Stimulated activated CD4-positive, alpha-beta T cell treated with anti-CD3 and anti-CD28 coated beads, Interleukin-12 subunit alpha, Interleukin-12 subunit beta, amount 100 ng/mL, for 48 hours (primary cell): ENCODE results near the gene UBE3C.
"Not testable (repeated sequence)": the region's sequence is repeated elsewhere in the genome, so short reads cannot be mapped to it uniquely, and the experiment has no call there.

ENCODE experiments used
- DNase-seq, 3 donors: peaks; one replicate each; pipeline ENCODE4 v3.0.0-alpha.2; 2020; ENCODE audit warnings: low read depth in 2 of 3, low spot score in 1 of 3

The UBE3C gene

DNA sequence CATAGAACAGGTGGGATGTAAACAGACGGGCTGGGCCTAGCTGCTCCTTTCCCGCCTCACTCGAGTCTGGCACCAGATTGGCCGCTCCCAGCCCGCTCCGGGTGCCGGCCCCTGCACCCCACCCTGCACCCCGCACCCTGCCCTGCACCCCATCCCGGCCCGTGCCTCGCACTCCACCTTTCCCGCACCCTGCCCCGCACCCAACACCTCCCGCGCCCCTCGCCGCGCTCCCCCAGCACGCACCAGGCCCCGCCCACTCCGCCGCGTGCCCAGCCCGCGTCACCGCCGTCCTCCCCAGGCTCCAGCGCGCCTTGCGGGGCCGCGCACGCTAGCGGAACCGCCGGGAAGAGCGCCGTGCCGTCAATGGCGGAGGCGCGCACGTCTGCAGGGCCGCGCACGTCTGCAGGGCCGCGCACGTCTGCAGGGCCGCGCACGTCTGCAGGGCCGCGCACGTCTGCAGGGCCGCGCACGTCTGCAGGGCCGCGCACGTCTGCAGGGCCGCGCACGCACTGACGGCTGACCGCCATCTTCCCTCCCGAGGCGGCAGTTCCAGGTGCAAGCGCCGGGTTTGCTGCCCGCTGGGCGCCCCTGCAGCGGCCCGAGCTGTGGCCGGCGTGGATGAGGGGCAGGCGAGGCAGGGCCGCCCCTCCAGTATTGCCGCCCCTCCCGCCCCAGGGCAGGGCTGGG is at the start of gene UBE3C:
UBE3C (plus strand) TSS at position 503 of the 687 bp plus-strand sequence. CDS start 347 bp downstream, outside the sequence.
- peak; percentile 81 to 88 (median 83) for DNase-seq

DNA sequence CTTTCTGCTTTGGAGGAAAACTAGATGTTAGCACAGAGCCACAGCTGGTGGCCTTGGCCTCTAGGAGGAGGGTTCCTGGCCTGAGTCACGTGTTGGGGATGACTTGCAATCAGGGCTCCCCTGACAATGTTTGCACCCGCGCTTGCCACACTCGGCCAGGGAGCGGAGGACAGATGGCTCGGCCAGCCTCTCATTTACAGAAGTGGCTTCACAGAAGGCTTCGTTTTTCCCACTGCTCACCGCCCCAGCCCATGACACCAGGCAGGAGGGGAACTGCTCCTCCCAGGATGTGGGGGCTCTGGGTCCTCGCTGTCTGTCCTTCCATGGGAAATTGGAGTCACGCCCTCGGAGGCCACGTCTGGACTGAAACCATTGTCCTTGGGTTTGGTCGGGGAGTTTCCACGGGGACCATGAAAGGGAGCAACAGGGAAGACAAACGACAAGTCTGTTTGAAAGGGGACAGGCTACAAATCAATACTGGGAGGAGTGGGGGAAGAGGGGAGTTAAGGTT is 49.6 kb upstream of the UBE3C start:
- no peak for DNase-seq

DNA sequence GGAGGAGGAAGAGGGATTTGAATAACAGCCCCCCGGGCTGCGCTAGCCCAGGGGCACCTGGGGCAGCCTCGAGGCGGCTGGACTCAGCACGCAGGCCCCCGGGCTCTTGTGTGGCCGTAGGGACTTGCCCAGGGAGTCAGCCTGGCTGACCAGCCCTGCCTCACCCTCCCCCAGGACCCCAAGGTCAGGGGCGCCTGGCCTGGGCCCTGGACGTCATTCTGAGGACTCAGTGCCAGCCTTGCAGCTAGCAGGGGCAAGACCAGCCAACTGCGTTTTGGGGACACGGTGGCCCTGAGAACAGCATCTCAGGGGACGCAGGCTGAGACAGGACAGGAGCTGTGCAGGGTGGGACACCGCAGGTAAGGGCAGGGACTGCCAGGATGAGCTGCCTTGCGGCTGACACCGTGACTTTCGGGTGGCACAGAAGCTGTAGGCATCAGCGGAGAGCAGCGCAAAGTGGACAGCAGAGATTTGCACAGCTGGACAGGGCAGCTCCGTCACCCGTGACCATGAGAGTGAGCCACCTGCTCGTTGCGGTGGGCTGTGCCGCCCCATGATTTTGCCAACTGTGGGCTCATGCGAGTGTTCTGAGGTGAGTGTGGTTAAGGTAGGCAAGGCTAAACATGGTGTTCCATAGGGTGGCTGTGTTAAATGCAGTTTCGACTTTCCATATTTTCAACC is 48.1 kb upstream of the UBE3C start:
- no peak for DNase-seq

DNA sequence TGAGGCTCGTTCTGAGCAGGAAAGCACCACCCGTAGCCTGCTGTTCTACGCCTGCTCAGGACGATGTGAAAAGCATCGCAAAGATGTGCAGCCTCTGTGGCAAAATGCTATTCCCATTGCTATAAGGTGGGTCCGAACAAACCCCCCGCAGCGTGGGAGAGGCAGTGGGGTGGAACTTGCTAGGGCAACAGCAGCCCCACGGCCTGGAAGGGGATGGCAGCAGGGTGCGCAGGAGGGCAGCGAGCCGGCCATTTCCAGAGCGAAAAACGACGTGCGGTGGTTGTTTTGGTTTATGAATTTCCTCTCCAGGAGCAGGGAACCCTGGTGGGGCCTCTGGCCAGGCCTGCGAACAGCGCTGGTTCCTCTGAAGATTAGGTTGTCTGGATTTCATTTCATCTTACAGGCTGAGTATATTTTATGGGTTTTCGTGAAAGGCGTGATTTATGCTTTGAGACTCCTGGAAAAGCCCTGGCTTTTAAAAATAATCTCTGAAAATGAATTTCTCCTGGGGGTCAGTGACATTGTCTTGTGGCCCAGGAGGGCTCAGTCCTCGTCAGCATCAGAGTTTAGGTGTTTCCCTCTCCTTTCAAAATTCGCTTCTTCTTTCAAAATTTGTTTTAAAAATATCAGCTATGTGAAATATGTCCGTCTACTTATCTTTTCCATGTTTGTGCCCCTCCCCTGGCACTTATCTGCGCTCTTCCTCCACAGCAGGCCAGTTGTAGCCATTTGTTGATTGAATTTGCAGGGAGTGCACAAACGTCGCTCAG is 42.3 kb upstream of the UBE3C start:
- DNase-seq, result no peak

DNA sequence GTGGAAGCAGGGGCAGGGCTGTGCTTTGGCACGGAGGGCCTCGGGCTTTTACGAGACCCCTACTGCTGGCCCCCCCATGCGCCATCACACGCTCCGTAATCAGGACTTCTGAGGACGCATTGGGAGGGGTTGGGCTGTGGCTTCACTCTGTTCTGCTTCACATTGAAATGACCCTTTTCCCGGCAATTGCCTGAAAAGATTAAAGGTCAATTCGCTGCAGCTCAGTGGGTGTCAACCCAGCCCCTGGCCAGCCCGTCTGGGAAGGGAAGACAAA is 41.7 kb upstream of the UBE3C start:
- no peak for DNase-seq

DNA sequence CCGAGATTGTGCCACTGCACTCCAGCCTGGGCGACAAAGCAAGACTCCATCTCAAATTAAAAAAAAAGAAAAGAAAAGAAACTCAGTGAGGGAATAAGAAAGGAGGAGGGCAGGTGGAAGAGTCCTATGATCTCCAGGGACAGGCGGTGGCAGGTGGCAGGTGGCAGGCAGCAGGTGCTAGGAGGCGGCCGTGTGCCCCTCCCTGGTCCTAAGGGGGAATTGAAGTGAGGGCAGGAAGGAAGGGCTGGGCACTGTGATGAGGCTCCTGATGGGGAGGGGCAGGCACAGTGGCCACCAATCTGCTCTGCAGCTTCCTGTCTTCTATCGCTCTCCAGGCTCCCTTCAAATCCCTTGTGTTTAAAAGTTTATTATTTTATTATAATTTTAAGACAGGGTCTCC is 41.2 kb upstream of the UBE3C start:
- no peak for DNase-seq

DNA sequence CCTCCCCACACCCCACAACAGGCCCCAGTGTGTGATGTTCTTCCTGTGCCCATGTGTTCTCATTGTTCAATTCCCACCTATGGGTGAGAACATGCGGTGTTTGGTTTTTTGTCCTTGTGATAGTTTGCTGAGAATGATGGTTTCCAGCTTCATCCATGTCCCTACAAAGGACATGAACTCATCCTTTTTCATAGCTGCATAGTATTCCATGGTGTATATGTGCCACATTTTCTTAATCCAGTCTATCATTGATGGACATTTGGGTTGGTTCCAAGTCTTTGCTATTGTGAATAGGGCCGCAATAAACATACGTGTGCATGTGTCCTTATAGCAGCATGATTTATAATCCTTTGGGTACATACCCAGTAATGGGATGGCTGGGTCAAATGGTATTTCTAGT is 38.7 kb upstream of the UBE3C start:
- DNase-seq, result not testable (repeated sequence)

DNA sequence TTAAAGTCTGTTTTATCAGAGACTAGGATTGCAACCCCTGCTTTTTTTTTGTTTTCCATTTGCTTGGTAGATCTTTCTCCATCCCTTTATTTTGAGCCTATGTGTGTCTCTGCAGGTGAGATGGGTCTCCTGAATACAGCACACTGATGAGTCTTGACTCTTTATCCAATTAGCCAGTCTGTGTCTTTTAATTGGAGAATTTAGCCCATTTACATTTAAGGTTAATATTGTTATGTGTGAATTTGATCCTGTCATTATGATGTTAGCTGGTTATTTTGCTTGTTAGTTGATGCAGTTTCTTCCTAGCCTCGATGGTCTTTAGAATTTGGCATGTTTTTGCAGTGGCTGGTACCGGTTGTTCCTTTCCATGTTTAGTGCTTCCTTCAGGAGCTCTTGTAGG is 35.1 kb upstream of the UBE3C start:
- not testable (repeated sequence) for DNase-seq

DNA sequence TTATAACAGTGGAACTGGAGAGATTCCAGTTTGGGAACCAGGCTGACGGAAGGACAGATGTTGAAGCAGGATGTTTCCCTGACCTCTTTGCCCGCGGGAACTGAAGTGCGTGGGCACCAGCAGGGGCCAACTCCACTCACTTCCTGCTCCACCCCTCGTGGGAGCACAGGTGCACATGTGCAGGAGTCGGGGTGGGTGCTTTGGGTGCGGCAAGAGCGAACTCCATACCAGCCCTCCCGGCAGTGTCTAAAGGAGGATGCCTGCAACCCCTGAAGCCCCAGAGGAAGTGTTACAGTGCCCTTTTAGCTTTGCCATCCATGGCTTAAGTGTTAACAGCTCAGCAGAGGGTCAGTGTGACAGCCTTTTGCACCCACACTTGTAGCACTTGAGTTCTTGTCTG is 27.4 kb upstream of the UBE3C start:
- DNase-seq, result no peak

DNA sequence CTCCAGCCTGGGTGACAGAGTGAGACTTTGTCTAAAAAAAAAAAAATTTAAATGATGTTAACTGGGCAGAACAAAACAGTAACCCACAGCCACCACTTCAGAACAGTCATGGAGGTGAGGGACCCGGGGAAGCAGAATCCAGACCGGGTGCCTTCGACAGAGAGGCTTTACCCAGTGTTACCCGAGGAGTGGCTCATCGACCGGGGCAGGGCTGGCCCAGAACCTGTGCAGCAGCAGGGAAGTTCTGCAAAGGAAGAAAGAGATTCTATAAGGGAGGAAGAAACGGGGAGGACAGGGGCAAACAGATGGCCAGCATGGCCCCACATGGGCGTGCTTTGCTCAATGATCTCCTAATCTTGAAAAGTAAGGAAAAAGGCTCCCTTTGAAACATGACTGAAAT is 26.0 kb upstream of the UBE3C start:
- DNase-seq, result no peak

DNA sequence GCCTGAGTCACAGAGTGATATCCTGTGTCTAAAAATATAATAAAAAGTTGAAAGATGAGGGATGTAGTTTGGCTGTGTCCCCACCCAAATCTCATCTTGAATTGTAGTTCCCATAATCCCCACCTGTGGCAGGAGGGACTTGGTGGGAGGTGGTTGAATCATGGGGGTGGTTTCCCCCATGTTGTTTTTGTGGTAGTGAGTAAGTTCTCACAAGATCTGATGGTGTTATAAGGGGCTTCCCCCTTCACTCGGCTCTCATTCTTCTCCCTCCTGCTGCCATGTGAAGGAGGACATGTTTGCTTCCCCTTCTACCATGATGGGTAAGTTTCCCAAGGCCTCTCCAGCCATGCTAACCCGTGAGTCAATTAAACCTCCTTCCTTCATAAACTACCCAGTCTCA is 25.1 kb upstream of the UBE3C start:
- no peak for DNase-seq

DNA sequence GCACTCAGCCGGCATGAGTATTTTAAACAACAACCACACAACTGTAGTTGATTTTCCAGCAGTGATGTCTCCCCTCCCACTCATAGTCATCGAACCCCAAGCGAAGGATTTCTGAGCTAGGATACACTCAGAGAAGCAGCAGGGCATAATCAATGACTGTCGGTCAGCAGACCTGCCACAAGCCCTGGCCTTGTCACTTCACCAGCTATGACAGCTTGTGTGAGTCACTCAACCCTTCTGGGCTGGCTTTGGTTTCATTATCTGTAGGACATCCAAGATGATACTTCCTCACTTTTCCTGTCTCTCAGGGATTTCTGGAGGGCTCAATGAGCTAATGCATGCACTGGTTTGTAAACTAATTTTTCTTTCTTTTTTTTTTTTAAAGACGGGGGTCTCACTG is 22.0 kb upstream of the UBE3C start:
- no peak for DNase-seq

DNA sequence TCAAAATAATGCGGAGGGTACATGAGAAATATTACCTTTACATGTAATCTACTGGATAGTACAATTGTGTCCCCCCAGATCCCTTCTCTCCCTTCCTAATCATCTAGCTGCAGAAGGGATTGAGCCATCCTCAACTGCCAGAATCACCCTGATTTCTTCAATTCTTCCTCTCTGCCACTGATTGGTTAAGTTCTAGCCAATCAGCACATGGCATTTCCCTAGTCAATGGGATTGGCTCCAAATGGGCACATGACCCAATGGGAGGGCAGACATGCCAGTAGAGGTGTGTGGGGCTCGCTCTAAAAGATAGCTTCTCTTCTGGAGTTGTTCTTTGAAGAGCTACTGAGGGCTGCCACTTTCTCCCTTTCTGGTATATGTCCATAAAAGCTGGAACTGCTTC is 20.9 kb upstream of the UBE3C start:
- no peak for DNase-seq

DNA sequence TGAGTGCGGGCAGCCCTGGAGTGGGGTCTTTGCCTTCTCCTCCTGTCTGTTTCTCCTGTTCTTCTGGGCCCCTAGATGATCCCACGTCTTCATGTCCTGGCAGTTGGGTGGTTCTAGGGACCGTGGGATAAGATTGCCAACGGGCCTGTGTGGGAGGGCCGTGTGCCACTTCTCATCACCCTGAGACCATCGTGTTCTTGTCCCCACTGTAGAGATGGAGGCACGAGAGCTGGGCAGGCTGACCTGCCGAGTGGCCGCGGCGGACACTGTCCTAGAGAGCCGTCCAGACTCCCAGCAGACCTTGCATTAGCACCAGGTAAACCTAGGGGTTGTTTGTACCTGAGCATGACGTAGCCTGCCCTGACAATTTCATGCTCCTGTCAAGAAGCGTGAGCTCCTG is 18.5 kb upstream of the UBE3C start:
- DNase-seq, result no peak

DNA sequence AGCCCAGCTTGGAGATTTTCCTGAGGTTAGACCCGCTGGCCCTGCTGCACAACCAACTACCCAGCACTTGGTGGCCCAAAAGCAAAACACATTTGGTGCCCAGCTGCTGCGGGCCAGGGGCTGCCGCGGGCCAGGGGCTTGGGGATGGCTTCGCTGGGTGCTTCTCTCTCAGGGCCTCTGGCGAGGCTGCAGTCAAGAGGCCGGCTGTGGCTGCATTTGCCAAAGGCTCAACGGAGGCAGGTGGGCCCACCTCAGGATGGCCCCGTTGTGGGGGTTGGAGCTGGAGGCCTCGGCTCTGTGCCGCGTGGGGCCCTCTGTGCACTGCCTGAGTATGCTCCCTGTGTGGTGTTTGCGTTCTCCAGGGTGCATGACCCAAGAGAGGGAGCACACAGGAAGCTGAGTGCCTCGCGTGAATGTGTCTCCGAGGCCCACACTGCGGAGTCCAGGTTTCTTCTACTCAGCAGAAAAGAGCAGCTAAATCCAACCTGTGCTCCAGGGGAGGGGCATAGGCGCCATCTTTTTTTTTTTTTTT is 17.5 kb upstream of the UBE3C start:
- DNase-seq, result no peak

DNA sequence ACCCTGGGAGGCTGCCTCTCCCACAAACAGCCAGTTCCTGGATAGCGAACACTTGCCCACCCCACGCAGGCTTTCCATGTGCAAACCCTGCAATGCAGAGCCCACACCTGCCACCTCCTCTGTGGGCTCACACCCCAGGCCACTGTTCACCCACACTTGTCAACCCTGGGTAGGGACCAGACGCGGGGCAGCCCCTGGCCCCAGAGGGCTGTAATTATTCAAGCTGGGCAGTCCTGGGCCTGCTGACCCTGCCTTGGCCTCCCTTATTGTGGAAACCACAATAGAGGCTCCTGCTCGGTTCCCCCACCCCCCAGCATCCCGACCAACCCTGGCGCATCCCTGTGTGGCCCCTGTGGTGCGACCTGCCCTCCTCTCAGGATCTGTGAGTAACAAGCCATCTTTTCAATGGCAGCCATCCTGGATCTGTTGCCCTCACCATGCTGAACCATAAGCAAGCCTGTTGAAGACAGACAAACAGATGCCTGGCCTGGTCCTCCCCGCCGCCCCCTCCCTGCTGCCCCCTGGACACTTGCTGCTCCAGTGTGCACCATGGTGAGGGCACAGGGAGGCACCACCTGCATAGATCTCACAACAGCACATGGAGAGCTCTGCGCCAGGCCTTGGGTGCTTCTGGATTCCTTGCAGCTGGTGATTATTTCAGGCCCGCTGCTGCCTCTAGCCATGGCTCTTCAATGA is 15.8 kb upstream of the UBE3C start:
- DNase-seq, result no peak

DNA sequence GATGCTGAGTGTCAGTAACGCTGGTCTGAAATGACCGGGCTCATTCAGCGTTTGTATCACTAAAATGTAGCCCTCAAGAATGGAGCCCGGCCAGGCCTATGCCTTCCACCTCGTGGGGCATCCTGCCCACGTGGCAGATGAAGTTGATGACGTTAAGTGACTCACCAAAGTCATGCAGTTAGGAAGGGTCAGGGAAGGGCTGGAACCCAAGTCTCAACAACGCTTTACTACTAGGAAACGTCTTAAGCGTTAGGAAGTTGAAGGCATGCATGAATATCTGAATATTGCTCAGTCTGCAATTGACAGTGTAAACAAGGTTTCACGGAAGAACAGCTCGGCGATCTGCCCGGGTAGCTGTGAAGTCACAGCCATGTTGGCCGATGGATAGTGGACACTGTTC is 14.0 kb upstream of the UBE3C start:
- no peak for DNase-seq

DNA sequence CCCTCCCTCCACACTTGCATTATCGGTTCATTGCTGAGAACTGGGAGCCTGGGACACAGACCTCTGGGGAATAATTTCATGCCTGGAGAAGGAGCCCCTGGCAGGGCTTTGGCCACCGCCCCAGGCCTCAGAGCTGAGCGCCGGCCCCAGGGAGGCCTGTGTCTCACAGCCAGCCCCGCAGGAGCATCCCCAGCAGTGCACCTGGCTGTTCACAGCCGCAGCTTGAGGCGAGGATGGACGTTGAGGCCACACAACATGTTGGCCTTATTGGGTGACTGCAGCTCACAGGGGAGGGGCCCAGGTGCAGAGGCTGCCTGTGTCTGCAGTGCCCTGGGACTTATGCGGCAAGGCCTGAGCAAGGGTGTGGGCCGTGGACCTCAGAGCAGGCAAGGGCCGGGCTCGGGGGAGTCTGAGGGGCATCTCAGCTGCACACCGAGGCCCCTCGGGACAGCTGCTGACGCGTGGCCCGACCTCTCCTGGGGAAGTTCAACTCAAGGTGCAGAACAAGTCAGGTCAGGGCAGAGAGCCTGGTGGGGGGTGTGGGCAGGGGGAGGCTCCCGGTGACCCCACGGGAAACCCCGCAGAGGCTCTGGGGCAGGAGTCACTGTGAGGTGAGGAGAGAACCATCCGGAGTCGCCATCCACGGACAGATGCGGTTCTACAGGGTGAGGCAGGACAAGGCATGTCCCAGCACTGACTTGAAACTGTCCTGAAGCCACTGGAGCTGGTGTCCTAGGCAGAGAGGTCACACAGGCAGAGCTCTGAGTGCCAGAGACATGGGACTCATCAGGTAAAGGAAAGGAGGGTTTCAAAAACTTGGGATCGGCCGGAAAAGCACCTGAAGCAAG is 13.1 kb upstream of the UBE3C start:
- no peak for DNase-seq

DNA sequence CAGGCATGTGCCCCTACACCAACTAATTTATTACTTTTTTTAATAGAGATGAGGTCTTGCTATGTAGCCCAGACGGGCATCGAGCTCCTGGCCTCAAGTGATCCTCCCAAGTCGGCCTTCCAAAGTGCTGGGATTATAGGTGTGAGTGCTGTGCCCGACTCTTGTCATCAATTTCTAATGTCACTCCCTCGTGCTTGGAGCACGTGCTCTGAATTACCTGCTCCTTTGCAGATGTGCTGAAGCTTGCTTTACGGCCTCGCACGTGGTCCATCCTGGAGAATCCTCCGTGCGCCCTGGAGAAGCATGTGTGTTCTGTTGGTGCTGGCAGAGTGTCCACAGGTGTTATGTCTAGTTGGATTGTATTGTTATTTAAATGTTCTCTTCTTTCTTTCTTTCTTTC is 11.8 kb upstream of the UBE3C start:
- no peak for DNase-seq

DNA sequence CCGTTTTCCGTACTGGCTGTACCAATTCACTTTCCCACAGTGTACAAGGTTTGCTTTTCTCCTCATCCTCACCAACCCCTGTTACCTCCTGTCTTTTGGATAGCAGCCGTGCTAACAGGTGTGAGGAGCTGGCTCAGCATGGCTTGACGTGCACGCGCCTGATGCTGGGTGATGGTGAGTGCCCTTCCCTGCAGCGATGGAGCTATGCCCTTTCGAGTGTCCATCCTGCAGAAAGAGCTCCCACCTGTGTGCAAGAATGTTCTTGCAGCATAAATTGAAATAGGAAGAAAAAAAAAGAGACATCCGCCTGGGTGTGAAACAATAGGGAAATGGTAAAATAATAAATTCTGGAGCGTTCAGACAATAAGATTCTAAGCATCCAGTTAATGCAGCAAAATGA is 9.5 kb upstream of the UBE3C start:
- no peak for DNase-seq
